H1 (cell line): ENCODE measurements around the gene TRIM52. TPM values are rescaled to one million over a fixed set of nuclear protein-coding genes. Genes with fewer than 3 reads are reported as not detected.

Experiments
- CTCF ChIA-PET: fragments of 300-600 bp; sonication (Branson Sonifier 250); formaldehyde crosslinking; loops from one replicate; lab custom pipeline; 2021; ENCODE audit not compliant: partially characterized antibody; lab: Charles Lee
- POLR2A ChIA-PET: fragments of 300-600 bp; sonication (Branson Sonifier 250); formaldehyde crosslinking; loops from one replicate; lab custom pipeline; 2021; ENCODE audit warnings: inconsistent platforms; ENCODE audit not compliant: partially characterized antibody; lab: Charles Lee
- DNase-seq, 2 experiments: peaks; one replicate each; pipeline versions ENCODE4 v3.0.0 to v3.0.0-alpha.2; 2010 to 2022; ENCODE audit warnings: low spot score in 2 of 2, low read depth in 1 of 2, mixed read lengths in 1 of 2
- FAIRE-seq: peaks from 2 replicates; lab custom pipeline; 2011; peaks lifted over from hg19 to GRCh38; lab: Jason Lieb, UNC
- H2AFZ ChIP-seq: 2 replicates; pipeline ENCODE4 v1.8.1; 2012; ENCODE audit warnings: low read length, inconsistent platforms
- H2AK5ac ChIP-seq: 2 replicates; pipeline ENCODE4 v1.6.1; 2013; ENCODE audit warnings: low read depth, low read length
- H2BK120ac ChIP-seq: replicated peaks from 2 replicates; pipeline ENCODE3; 2013; ENCODE audit warnings: low read depth, low read length, inconsistent platforms
- H2BK12ac ChIP-seq: 2 replicates; pipeline ENCODE4 v1.6.1; 2013; ENCODE audit warnings: low read depth, low read length
- H2BK15ac ChIP-seq: 2 replicates; pipeline ENCODE4 v1.6.1; 2013; ENCODE audit warnings: low read length
- H2BK20ac ChIP-seq: 2 replicates; pipeline ENCODE4 v1.6.1; 2013; ENCODE audit warnings: low read length
- H2BK5ac ChIP-seq: 2 replicates; pipeline ENCODE4 v1.6.1; 2013; ENCODE audit warnings: low read depth, low read length
- H3K14ac ChIP-seq: 2 replicates; pipeline ENCODE4 v1.6.1; 2013; ENCODE audit warnings: inconsistent platforms; ENCODE audit not compliant: insufficient read length
- H3K18ac ChIP-seq: 2 replicates; pipeline ENCODE4 v1.6.1; 2013; ENCODE audit warnings: low read length; ENCODE audit errors: extremely low read depth
- H3K23ac ChIP-seq: 2 replicates; pipeline ENCODE4 v1.6.1; 2013; ENCODE audit warnings: inconsistent platforms; ENCODE audit not compliant: insufficient read length
- H3K23me2 ChIP-seq: 2 replicates; pipeline ENCODE4 v1.6.1; 2013; ENCODE audit warnings: low read depth, low read length
- H3K27ac ChIP-seq: 2 replicates; pipeline ENCODE4 v1.6.1; 2011; ENCODE audit warnings: low read depth, low read length, inconsistent platforms
- H3K27me3 ChIP-seq, 4 experiments: replicated peaks in 1 of 4; 1 replicate in 1 of 4; 2 replicates in 3 of 4; pipeline versions ENCODE4 v1.6.1 to v1.8.1; 2011 to 2013; ENCODE audit warnings: low read length in 3 of 4, mild to moderate bottlenecking in 3 of 4, inconsistent platforms in 2 of 4, mixed read lengths in 2 of 4, moderate library complexity in 1 of 4; ENCODE audit not compliant: control insufficient read depth in 3 of 4, insufficient read depth in 3 of 4; ENCODE audit errors: extremely low read depth in 1 of 4
- H3K36me3 ChIP-seq, 4 experiments: 2 replicates each; pipeline versions ENCODE4 v1.6.1 to v1.8.1; 2011 to 2013; ENCODE audit warnings: mild to moderate bottlenecking in 4 of 4, low read length in 3 of 4, moderate library complexity in 2 of 4, control low read depth in 1 of 4, inconsistent platforms in 1 of 4; ENCODE audit not compliant: insufficient read depth in 4 of 4, control insufficient read depth in 2 of 4
- H3K4ac ChIP-seq: replicated peaks from 2 replicates; pipeline ENCODE3; 2013; ENCODE audit warnings: low read length, low read depth, mixed read lengths, inconsistent platforms; ENCODE audit not compliant: insufficient read length
- H3K4me1 ChIP-seq, 4 experiments: replicated peaks in 1 of 4; 1 replicate in 1 of 4; 2 replicates in 3 of 4; pipeline versions ENCODE4 v1.6.1 to v1.8.1; 2011 to 2013; ENCODE audit warnings: low read length in 3 of 4, inconsistent platforms in 2 of 4, mixed read lengths in 1 of 4; ENCODE audit not compliant: insufficient read depth in 4 of 4, control insufficient read depth in 3 of 4
- H3K4me2 ChIP-seq, 2 experiments: 2 replicates each; pipeline versions ENCODE4 v1.6.1 to v1.8.1; 2011 to 2013; ENCODE audit warnings: low read depth in 2 of 2, low read length in 2 of 2, control low read depth in 1 of 2, inconsistent platforms in 1 of 2, mild to moderate bottlenecking in 1 of 2; ENCODE audit not compliant: insufficient read depth in 1 of 2
- H3K4me3 ChIP-seq, 4 experiments: fragments of 200-600, 300-600 bp in 1 of 4; sonication (generic), shearing (Covaris generic), sonication (Bioruptor Twin) in 1 of 4; 2 replicates each; pipeline versions ENCODE4 v1.5.1 to v1.8.1; 2011 to 2016; ENCODE audit warnings: low read length in 4 of 4, low read depth in 3 of 4, control low read depth in 2 of 4, inconsistent platforms in 2 of 4, mild to moderate bottlenecking in 2 of 4, mixed read lengths in 1 of 4, moderate library complexity in 1 of 4; ENCODE audit not compliant: insufficient read depth in 2 of 4; ENCODE audit errors: extremely low read depth in 1 of 4
- H3K56ac ChIP-seq: replicated peaks from 2 replicates; pipeline ENCODE3; 2013; ENCODE audit warnings: low read depth, mild to moderate bottlenecking, mixed read lengths, low read length, inconsistent platforms; ENCODE audit not compliant: insufficient read length
- H3K79me1 ChIP-seq: 2 replicates; pipeline ENCODE4 v1.6.1; 2013; ENCODE audit warnings: low read depth, low read length, control low read depth
- H3K79me2 ChIP-seq, 2 experiments: 2 replicates each; pipeline versions ENCODE4 v1.6.1 to v1.8.1; 2012 to 2013; ENCODE audit warnings: low read length in 2 of 2, mild to moderate bottlenecking in 2 of 2, inconsistent platforms in 1 of 2; ENCODE audit not compliant: insufficient read depth in 2 of 2, control insufficient read depth in 1 of 2
- H3K9ac ChIP-seq, 4 experiments: replicated peaks in 1 of 4; 1 replicate in 1 of 4; 2 replicates in 3 of 4; pipeline versions ENCODE4 v1.6.1 to v1.8.1; 2011 to 2013; ENCODE audit warnings: low read depth in 3 of 4, low read length in 3 of 4, control low read depth in 2 of 4, mild to moderate bottlenecking in 2 of 4, moderate library complexity in 2 of 4, inconsistent platforms in 1 of 4; ENCODE audit errors: extremely low read depth in 1 of 4
- H3K9me3 ChIP-seq, 2 experiments: 2 replicates each; pipeline versions ENCODE4 v1.6.1 to v1.8.1; 2012 to 2013; ENCODE audit warnings: mild to moderate bottlenecking in 2 of 2, moderate library complexity in 2 of 2, control low read depth in 1 of 2, inconsistent platforms in 1 of 2, low read depth in 1 of 2, low read length in 1 of 2, mixed read lengths in 1 of 2; ENCODE audit not compliant: insufficient read depth in 2 of 2
- H4K20me1 ChIP-seq, 2 experiments: replicated peaks in 1 of 2; 2 replicates each; pipeline versions ENCODE3 to v1.8.1; 2011 to 2013; ENCODE audit warnings: inconsistent platforms in 2 of 2, low read length in 2 of 2, mild to moderate bottlenecking in 1 of 2; ENCODE audit not compliant: insufficient read depth in 2 of 2, control insufficient read depth in 1 of 2
- H4K5ac ChIP-seq: 2 replicates; pipeline ENCODE4 v1.6.1; 2013; ENCODE audit warnings: low read length, low read depth, mixed read lengths, inconsistent platforms; ENCODE audit not compliant: insufficient read length
- H4K8ac ChIP-seq: 2 replicates; pipeline ENCODE4 v1.8.0; 2013; ENCODE audit warnings: mild to moderate bottlenecking, moderate library complexity, low read length, inconsistent platforms; ENCODE audit not compliant: insufficient read depth; ENCODE audit errors: extremely low read depth
- H4K91ac ChIP-seq: replicated peaks from 2 replicates; pipeline ENCODE3; 2013; ENCODE audit warnings: low read length, mixed read lengths, inconsistent platforms; ENCODE audit not compliant: insufficient read length
- KDM4A ChIP-seq: IDR thresholded peaks from one replicate; pipeline ENCODE4 v1.7.1; 2012; ENCODE audit warnings: low read depth, mild to moderate bottlenecking, moderate library complexity, low read length, inconsistent platforms; ENCODE audit not compliant: severe bottlenecking
- PHF8 ChIP-seq: fragments of 200-600 bp; sonication (generic); conservative IDR thresholded peaks from 2 replicates; pipeline ENCODE4 v1.7.1; 2012; ENCODE audit warnings: low read depth, mild to moderate bottlenecking, inconsistent platforms, low read length, moderate library complexity
- POLR2AphosphoS5 ChIP-seq: IDR thresholded peaks from 2 replicates; pipeline ENCODE4 v1.6.1; 2011; ENCODE audit warnings: low read depth, low read length
- WGBS, 2 experiments: shearing (Covaris generic) in 1 of 2; methylation state at CpG; one replicate each; pipeline versions ENCODE4 v1.1.6 to v1.1.7; 2013 to 2015; ENCODE audit warnings: low lambda C conversion rate in 2 of 2, mixed read lengths in 2 of 2, inconsistent platforms in 1 of 2, low coverage in 1 of 2, missing lambda C conversion rate in 1 of 2; ENCODE audit not compliant: insufficient replicate concordance in 2 of 2, insufficient coverage in 1 of 2, insufficient read length in 1 of 2; ENCODE audit errors: extremely low coverage in 1 of 2, missing lambda C conversion rate in 1 of 2; 5-methylcytosine and 5-hydroxymethylcytosine counted together
- polyA plus RNA-seq, 7 experiments: library from polyadenylated mRNA; depleted of rRNA in 3 of 7; stranded (reverse) in 5 of 7; unstranded in 2 of 7; fragments of >200 nt in 5 of 7; fragments of 200-250 nt in 2 of 7; gene quantifications; 1 replicate in 5 of 7; 2 replicates in 1 of 7; 4 replicates in 1 of 7; pipeline versions ENCODE4 v1.2.1 to v1.2.3, GENCODE V29; 2011 to 2013; ENCODE audit warnings: missing spikeins in 2 of 7, mixed read lengths in 2 of 7
- total RNA-seq: library from RNA; stranded (reverse); fragmentation: NEBNext Ultra II Directional; extraction: Animal tissue kit (Norgen Biotek cat#: 25700); gene quantifications from 2 replicates; pipeline ENCODE4 v1.2.1, GENCODE V29; 2021

Gene TRIM52
- total and polyA plus RNA-seq, 2 of the 8 experiments (the other 6 are each of a cell fraction or from before 2014, with no cell fraction given) = 4.2 to 5.7 TPM

- Histone ChIP-seq H3K27ac (no peak overlapping the region), H4K91ac (no peak overlapping the region), H4K5ac (no peak overlapping the region), H3K14ac (no peak overlapping the region), H3K18ac (no peak overlapping the region), H3K23me2 (peaks cover 21% of the 10 kb centered on the region), H3K23ac (no peak overlapping the region), H3K9ac (no peak overlapping the region), H2BK5ac (no peak overlapping the region), H3K79me1 (no peaks in the 10 kb centered on the region), H3K79me2 (no peaks in the 10 kb centered on the region), H2BK20ac (no peak overlapping the region), H2AK5ac (no peak overlapping the region), H3K9me3 (no peaks in the 10 kb centered on the region), H4K20me1 (peaks cover 0 to 4% of the 10 kb centered on the region in 2 experiments), H2BK120ac (no peak overlapping the region), H2BK12ac (no peak overlapping the region), H3K27me3 (peaks cover 0 to 5% (median 1%) of the 10 kb centered on the region in 4 experiments; a peak in 2 of 7 replicates), H3K4ac (no peak overlapping the region), H2AFZ (0 out of 2 replicates have a peak overlapping the region, but pooled peaks have one; percentile 57), H3K4me2 (peak overlapping the region; percentile 92 to 97), H3K4me1 (peaks cover 0 to 2% (median 0%) of the 10 kb centered on the region in 4 experiments; a peak in 3 of 7 replicates), H4K8ac (no peak overlapping the region), H3K36me3 (no peaks in the 10 kb centered on the region), H3K56ac (no peak overlapping the region), H3K4me3 (peak overlapping the region; percentile 46 to 76 (median 54); a peak in 7 of 8 replicates), H2BK15ac (no peak overlapping the region)
- TF ChIP-seq PHF8 (peak; percentile 38; the same call in 1 of the 2 replicates), POLR2AphosphoS5 (no peak), KDM4A (peak; percentile 32)
- DNase-seq (no peak), FAIRE-seq (no peak)
- 65% methylated on average over 10 of the region's 10 CpGs; no CpG with 5 or more reads in 1 of the 2 experiments for WGBS, 2 experiments
- POLR2A ChIA-PET = no interaction called here
- CTCF ChIA-PET = no interaction called here
Measured at GRCh38 chr5:181218795-181219124, 42.2 kb downstream of the TRIM52 start.
